NCI-H510A (cell line): Measurements from ENCODE around the gene TSFM.

Experiments
- DNase-seq: peaks from one replicate; lab custom pipeline; 2025; lab: John Stamatoyannopoulos, UW

TSFM gene

DNA sequence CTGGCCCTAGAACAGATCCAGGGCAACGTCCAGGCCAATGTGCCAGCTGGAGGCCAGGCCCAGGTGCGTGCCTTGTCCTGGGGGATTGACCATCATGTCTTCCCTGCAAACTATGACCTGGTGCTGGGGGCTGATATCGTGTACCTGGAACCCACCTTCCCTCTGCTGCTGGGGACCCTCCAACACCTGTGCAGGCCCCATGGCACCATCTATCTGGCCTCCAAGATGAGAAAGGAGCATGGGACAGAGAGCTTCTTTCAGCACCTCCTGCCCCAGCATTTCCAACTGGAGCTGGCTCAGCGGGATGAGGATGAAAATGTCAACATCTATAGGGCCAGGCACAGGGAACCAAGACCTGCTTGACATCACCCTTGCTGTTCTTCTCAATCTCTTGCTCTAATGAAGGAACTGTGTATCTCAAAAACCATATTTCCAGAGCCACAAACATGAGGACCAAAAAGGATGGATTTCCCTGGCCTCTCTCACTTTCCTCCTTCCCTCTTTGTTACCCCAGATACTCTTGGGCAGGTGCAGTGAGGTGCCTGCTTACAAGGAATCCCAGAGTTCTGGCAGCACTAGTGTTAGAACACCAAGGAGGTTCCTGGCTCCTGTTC is 2.2 kb upstream of the TSFM start:
- DNase-seq = no peak

GRCh38 chr12:57781244-57781643 is 1.3 kb upstream of the TSFM start:
- DNase-seq = no peak

- DNase-seq = no peak
Observed at GRCh38 chr12:57781801-57782200, 786 bp upstream of the TSFM start.

GRCh38 chr12:57782243-57782607 is 362 bp upstream of the TSFM start:
- DNase-seq = no peak

DNA sequence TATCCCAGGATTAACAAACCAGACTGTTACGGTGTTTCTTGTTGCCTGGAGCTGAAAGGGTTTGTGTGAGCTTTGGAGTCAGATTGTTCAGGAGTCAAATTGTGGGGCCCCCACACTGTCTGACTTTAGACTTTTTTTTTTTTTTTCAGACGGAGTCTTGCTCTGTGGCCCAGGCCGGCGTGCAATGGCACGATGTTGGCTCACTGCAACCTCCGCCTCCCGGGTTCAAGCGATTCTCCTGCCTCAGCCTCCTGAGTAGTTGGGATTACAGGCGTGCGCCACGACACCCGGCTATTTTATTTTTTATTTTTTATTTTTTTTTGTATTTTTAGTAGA is 847 bp downstream of the TSFM start:
- no peak for DNase-seq

DNA sequence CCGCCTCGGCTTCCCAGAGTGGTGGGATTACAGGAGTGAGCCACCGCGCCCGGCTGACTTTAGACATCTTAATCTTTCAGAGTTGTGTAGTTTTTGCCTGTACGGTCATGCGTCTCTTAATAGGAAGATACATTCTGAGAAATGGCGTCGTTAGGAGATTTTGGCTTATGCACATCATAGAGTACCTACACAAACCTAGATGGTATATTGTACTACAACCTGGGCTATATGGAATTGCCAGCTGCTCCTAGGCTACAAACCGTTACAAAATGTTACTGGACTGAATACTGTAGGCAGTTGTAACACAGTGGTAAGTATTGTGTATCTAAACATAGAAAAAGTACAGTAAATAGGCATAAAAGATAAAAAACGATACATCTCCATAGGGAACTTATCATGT is 1.3 kb downstream of the TSFM start:
- no peak for DNase-seq

- DNase-seq = no peak
Observed at GRCh38 chr12:57793920-57794319, 11.3 kb downstream of the TSFM start.

DNA sequence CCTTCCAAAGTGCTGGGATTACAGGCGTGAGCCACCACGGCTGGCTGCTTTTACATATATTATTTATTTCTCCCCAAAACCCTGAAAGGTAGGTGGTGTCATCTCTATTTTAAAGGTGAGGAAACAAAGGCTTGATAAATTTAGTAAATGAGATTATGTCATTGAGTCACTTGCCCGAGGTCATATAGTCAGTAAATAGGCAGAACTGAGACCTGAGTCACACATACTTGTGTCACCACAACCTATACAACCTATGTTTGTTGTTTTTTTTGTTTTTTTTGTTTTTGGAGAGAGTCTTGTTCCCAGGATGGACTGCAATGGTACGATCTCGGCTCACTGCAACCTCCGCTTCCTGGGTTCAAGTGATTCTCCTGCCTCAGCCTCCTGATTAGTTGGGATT is 12.8 kb downstream of the TSFM start:
- DNase-seq = no peak

DNA sequence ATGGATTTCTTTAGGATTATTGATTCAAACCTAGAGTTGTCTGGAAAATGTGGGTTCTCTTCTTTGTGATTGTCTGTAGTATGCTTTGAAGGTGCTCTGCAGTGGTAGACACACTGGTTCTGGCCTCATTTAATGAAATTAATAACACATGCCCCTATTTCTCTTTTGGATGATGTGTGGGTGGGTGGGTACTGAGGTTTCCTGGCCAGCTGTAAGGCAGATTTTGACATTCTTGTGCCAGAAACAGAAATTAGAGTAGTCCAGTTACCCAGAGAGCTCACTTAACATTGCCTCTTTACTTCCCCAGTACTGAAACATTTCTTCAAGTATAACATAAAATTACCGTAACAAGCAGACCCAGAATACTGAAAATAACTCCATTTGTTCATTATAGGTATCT is 14.4 kb downstream of the TSFM start:
- DNase-seq = no peak

- DNase-seq = no peak
Observed at GRCh38 chr12:57797933-57798332, 15.3 kb downstream of the TSFM start.

DNA sequence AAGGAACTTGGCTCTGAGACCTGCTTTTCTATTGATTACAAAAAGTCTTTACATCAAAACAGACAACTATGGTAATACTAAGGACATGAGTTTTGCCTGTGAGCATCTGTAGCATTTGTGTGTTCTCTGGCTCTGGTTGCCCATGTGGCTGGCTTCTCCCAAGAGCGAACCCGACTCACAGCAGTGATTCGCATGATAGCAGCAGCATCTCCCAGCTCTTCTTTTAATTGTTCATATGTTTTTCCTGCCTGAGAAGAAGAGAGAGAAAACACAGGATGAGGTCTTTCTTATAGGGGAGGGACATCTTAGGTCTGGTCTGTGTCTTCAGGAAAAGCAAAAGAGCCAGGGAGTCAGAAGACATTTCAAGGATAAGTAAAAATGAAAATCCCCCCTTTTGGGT is 18.4 kb downstream of the TSFM start:
- DNase-seq = no peak

GRCh38 chr12:57802607-57803006 is 20.0 kb downstream of the TSFM start:
- no peak for DNase-seq

DNA sequence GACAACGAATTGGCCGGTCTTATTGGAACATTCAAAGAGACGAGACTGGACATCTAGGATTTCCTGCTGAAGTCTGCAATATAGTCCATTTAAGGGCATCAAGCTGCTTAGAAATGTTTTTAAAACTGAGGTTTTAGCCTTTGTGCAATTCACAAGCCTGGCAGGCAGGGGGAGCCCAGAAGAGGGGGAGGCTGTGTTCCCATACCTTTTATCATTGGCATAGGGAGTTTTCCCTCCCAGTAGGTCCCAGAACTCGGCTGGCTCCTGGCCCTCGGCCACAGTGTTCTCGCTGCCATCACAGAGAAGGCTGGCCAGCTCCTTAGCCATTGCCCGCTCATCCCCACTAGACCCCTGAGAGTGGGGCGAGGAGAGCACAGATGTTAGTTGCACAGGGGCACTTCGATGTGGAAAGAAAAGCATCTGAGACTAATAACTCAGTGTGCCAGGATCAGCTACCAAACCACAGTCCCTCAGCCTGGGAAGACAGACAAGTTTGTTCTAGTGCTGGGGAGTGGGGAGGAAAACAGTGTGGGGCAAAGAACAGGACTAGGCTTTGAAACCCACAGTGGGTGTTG is 20.8 kb downstream of the TSFM start:
- peak; percentile 25 for DNase-seq

DNA sequence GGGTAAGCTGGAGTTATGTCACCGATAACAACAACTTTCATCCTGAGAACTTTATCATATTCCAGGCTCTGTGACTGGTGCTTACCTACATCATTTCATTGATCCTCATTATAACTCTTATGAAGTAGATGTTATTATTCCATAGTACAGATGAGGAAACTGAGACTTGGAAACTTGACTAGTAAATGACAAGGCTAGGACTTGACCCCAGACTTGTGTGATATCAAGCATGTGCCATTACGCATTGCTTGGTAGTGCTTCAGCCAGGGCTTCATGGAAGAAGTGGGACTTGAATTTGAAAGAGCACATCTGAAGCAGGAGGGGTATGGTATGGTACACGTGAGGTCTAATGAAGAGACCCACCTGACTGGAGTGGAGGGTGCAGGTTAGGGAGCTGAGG is 24.1 kb downstream of the TSFM start:
- DNase-seq = no peak

DNA sequence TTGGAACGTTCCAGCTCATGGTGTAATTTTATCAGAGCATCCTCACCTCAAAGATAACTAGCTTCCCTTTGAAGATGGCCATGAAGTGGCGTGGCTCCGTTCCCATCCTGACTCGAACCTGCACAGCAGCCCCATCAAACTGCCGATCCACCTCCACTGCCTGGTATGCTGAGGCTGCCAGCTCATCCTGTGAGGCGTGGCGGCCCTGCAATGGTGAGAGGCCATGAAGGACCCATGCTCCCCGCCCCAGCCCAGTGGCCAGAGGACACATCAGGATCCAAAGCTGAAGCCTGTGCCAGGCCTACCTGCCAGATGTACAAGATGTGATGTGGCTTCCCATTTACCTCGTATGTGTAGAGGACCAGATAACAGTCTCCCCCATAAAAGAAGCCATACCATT is 24.7 kb downstream of the TSFM start:
- DNase-seq = no peak

DNA sequence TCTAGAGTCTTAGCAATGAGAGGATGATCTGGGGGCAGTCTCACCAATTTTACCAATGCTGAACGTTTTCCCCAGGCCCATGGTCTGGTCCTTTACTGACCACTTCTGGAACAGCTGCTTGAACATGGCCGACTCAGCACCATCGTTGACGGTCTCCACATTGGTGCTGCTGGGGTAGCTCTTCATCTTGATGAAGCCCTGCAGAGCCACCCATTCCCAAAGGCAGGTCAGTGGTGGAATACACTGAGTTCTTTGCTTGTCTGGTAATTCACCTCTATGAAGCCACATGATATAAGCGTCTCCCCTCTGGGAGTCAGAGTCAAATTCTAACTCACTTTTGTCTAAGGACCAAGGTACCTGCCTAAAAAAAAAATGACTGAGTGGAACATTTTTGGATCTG is 25.8 kb downstream of the TSFM start:
- no peak for DNase-seq

DNA sequence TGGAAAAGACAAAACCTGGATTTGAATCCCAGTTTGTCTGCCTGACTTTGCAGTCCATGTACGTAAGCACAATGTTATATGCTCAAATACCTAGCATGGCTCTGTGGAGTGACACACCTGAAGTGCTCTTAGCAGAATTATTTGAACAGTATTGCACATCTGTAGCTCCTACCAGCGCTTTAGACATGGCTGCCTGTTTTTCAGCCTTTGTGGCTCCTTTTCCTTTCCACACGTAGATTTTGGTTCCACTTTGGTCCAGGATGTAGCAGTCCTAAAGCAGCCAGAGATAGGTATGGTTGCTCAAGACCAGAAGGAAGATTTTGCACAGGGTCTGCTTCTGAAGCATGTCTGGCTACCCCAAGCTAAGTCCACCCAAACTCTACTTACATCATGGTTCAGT is 26.8 kb downstream of the TSFM start:
- DNase-seq = peak; percentile 40

- DNase-seq = no peak
Observed at GRCh38 chr12:57810450-57810849, 27.9 kb downstream of the TSFM start.

GRCh38 chr12:57811028-57811755 is 28.6 kb downstream of the TSFM start:
- peak; percentile 75 for DNase-seq

DNA sequence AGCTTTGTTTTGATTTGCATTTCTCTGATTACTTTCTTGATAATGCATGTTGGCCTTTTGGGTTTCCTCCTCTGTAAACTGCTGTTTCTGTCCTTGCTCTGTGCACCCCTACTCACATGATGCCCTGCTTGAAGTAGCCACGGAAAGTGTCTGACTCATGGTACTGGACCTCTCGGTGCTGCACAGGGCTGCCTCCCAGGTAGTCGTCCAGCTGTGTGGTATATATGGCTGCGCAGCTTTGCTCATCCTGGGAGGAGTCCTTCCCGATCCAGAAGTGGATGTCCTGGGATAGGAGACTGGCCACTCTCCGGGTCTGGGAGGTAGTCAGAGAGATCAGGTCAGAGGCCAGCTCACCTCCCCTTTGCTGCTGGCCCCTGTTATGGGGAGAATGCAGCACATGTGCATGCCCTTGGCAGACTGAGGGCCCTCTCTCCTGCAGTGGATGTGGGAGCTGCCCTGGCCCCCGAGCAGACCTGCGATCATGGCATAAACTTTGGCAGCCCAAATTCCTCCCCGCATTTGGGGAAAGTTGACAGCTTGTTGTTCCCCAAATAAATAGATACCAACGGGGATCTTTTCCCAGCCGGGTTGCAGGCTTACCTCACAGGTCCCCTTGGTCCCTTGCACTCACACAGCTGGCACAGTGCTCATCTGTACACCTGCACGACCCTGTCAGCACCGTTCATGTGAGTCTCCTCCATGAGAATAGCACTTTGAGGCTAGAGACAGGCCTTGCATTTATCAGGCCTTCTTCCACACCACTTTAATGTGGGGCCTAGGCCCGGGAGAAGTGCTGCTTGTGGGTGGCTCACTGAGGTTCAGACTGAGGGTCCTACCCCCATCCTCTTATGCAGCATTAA is 30.8 kb downstream of the TSFM start:
- DNase-seq = no peak

DNA sequence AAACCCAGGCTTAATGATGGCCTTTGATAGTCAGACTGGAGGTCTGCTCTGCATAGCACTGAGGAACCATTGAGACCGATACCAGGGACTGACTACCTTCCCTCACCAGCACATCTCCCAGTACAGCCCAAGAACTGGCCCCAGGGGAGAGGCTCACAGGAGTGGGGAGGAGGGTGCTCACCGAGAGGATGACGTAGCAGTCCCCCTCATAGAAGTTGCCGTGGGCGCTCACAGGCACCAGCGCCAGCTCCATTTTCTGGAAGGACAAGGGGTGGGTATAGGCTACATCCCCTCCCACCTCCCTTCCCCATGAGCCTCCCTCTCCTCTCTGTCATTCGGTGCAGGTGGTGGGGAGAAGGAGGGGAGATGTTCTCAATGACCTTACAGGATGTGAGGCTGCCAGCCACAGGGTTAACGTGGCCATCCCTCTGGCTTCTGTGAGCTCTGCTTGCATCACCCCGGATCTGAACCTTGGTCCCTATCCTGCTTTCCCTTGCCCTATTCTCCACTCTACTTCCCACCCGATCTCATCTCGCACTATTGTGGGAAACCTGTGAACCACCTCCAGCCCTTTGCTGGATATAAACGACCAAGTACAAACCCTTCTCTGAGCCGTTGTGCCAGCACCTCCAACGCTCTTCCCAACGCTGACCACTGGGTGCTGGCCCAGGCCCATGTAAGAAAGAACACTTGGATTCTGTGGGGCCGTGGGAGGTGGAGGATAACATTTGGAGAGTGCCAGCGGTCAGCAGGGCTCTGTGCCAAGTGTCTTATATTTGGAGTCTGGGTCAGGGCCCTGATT is 31.6 kb downstream of the TSFM start:
- no peak for DNase-seq
